TTC549 (cell line): Measurements from ENCODE around the gene ETDA.
"Not testable (repeated sequence)": the region's sequence is repeated elsewhere in the genome, so short reads cannot be mapped to it uniquely, and the experiment has no call there.

Experiments used
- FAIRE-seq: peaks from 2 replicates; lab custom pipeline; 2012; peaks lifted over from hg19 to GRCh38; lab: Jason Lieb, UNC

Gene ETDA

DNA sequence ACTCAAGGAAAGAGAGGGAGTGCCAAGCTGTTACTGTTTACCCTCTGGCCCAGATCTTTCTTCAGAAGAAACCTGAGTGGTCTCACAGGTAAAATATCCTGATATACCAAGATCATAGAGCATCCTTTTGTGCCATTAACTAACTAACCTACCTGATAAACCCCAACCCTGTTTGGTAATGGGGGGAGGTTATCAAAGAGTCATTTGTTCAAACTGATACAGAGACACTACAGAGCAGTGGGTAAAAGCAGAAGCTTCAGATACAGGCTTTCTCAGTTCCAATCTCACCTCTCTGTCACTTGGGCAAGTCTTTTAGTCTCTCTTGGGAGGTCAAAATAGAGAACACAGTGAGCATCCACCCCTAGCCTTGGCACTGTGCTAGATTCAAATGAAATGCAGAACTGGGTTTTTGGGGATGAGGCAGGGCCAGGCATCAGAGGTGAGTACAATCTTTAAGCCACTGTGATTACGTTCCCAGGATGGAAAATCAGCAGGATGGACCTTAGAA lies at the start of gene ETDA:
TSS of gene ETDA (plus strand) at position 51 of the 508 bp plus-strand sequence. CDS start 1,216 bp downstream, outside the sequence.
- not testable (repeated sequence) for FAIRE-seq

DNA sequence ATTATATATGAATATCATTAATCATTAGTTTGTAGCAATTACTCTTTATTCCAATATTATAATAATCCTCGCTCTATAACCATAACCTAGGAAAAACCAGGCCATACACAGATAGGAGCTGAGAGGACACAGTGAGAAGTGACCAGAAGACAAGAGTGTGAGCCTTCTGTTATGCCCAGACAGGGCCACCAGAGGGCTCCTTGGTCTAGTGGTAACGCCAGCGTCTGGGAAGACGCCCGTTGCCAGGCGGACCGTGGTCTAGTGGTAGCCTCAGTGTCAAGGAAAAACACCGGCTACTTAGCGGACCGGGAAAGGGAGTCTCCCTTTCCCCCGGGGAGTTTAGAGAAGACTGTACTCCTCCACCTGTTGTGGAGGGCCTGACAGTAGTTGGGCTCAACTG lies 45.4 kb upstream of the ETDA start:
- FAIRE-seq = not testable (repeated sequence)

DNA sequence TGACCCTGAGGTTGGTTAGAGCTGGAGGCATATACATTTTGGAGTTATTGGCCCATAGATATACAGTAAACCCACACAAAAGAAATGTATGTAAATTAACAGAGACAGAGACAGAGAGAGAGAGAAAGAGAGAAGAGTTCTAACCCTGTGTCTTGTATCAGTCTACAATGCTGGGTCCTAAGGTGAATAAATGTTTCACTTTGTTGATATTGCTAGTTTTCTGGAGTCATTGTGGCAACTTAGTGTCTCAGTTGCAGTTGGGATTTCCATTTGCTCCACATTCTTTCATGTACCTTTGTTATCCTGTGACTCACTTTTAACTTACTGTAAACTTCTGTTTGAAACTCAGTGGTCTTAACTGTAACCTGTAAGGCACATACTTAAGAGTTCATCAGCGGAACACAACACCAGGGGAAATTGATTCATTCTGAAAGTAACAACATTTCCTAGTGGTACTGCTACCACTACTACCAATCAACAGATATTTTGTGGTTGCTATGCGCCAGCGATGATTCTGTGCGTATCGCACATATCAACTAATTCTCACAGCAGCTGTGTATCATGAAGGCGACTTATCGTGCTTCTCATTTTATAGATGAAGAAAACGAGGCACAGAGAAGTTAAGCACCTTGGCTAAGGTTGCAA lies 38.5 kb upstream of the ETDA start:
- no peak for FAIRE-seq

DNA sequence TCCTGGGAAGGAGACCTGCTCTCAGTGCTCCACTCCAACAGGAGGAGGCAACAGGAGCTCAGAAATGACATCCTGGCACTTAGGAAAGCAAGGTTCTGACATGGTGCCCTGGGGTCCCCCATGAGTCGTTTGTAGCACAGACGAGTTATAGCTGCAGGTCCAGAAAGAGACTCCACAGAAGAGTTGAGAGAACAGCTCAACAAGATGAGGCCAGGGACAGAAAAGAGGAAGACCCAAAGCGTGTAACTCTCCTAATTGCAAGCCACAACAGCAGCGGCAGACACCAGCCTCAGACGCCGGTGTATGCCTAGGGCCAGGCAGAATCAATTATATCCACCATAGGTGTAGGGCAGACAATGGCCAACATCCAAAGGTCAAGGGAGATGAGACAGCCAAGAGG lies 5.9 kb upstream of the ETDA start:
- not testable (repeated sequence) for FAIRE-seq

DNA sequence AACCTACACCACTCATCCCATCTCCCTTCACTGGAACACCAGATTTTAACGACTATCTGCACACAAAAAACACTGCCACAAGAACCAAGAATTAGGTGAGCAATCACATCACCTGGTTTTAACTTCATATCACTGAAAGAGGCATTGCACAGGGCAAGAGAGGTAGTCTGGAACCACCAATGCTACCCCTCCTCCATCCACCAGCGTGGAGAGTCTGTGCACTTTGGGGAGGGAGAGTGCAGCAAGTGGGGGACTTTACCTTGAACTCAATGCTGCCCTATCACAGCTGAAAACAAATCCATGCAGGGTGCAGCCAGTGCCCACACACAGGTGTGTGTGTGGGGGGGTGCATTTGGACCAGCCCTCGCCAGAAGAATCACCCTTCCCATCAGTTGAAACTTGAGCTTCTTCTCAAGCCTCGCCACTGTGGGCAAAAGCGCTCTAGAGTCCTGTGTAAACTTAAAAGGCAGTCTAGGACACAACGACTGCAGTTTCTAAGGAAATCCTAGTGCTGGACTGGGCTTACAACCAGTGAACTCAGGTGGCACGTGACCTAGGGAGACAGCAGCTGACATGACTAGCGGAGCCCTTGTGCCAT lies 4.3 kb downstream of the ETDA start:
- not testable (repeated sequence) for FAIRE-seq

DNA sequence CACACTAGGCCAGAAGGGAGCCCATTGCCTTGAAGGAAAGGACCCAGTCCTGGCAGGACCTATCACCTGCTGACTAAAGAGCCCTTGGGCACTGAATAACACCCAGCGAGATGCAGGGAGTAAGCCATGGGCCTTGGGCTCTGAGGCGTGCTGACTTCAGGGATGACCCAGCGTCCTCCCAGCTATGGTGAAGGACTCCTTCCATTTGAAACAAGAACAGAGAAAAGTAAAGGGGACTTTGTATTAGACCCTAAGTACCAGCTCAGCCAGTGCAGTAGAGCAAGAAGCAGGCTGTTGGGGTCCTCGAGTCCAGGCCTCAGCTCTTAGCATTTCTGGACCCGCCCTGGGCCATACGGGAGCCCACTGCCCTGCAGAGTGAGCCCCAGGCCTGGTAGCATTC lies 5.1 kb downstream of the ETDA start:
- FAIRE-seq = no peak

DNA sequence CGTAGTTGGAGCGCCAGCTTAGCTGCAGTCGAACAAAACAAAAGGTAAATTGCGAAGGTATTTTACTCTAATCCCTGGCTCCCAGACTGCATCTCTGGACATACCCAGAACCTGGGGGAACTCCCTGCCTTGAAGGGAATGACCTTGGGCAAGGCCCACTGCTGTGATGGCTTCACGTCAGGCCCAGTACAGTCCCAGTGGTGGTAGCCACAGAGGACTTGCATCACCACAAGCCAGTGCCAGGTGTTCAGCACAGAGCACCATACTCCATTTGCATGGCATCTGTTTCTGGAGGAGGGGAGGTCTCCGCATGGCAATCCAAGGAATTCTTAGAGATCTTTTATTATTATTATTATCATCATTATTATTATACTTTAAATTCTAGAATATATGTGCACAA lies 5.6 kb downstream of the ETDA start:
- no peak for FAIRE-seq

DNA sequence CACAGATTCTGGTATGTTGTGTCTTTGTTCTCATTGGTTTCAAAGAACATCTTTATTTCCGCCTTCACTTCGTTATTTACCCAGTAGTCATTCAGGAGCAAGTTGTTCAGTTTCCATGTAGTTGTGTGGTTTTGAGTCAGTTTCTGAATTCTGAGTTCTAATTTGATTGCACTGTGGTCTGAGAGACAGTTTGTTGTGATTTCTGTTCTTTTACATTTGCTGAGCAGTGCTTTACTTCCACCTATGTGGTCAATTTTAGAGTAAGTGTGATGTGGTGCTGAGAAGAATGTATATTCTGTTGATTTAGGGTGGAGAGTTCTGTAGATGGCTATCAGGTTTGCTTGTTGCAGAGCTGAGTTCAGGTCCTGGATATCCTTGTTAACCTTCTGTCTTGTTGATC lies 9.1 kb downstream of the ETDA start:
- FAIRE-seq = not testable (repeated sequence)

DNA sequence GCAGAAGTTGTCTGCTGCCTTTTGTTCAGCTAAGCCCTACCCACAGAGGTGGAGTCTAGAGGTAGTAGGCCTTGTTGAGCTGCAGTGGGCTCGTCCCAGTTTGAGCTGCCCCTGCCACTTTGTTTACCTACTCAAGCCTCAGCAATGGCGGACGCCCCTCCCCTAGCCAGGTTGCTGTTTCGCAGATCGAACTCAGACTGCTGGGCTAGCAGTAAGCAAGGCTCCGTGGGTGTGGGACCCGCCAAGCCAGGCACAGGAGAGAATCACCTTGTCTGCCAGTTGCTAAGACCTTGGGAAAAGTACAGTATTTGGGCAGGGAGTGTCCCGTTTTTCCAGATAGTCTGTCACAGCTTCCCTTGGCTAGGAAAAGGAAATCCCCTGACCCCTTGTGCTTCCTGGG lies 11.5 kb downstream of the ETDA start:
- FAIRE-seq = not testable (repeated sequence)

DNA sequence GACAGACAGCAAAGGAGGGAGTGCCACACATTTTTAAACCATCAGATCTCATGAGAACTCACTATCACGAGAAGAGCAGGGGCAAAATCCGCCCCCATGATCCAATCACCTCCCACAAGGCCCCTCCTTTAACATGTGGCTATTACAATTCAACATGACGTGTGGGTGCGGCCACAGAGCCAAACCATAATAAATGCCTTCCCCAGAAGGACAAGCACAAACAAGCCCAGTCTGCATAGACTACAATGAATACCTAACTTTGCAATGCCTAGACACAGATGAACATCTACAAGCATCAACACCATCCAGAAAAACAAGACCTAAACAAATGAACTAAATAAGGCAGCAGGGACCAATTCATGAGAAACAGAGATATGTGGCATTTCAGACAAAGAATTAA lies 12.3 kb downstream of the ETDA start:
- FAIRE-seq = no peak

DNA sequence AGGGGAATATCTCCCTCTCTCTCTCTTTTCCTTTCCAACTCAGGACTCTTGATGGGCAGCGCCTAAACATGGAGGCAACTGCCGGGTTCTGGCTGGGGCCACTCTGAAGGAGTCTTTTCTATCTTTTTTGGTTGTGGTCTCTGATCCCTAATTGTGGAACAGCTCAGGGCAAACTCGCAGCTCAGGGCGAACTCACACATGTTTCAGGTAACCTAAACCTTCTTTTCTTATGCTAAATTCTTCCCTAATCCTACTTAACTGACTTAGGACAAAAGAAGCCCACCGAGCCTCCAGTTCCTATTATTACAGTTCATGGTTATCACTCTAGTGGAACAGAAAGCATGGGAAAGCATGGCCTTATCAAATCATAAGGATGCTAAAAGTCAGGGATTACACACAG lies 21.3 kb downstream of the ETDA start:
- no peak for FAIRE-seq

DNA sequence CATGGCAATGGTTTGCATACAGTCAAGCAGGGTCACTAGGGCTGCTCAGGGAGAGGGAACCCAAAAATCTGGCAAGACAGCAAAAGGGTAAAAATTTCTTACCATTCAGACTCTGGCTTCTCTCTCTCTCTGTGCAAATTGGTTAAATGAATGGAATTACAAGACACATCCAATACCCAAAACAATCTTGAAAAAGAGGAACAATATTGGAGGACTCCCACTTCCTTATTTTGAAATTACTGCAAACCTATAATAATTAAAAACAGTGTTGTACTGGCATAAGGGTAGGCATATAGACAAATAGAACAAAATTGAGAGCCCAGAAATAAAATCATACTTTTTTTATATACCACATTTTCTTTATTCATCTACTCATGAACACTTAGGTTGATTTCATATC lies 24.1 kb downstream of the ETDA start:
- no peak for FAIRE-seq

DNA sequence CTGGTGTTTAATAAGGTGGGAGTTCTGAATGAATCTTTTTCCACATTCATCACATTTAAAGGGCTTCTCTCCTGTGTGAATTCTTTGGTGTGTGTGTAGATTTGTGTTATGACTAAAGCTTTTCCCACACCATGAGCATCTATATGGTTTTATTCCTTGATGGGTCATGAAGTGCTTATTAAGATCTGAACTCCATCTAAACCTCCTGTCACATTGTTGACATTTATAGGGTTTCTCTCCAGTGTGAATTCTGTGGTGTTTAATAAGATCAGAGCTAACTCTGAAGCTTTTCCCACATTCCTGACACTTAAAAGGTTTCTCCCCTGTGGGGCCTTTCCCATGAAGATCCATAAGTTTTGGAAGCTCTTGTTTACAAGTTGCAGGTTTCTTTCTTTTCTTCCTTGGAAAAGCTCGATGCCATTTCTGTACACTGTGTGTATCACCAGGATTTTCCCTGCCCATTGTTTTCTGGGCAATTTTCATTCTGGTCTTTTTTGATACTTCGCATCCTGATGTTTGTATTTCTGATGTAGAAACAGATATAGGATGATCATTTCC lies 35.5 kb downstream of the ETDA start:
- no peak for FAIRE-seq

DNA sequence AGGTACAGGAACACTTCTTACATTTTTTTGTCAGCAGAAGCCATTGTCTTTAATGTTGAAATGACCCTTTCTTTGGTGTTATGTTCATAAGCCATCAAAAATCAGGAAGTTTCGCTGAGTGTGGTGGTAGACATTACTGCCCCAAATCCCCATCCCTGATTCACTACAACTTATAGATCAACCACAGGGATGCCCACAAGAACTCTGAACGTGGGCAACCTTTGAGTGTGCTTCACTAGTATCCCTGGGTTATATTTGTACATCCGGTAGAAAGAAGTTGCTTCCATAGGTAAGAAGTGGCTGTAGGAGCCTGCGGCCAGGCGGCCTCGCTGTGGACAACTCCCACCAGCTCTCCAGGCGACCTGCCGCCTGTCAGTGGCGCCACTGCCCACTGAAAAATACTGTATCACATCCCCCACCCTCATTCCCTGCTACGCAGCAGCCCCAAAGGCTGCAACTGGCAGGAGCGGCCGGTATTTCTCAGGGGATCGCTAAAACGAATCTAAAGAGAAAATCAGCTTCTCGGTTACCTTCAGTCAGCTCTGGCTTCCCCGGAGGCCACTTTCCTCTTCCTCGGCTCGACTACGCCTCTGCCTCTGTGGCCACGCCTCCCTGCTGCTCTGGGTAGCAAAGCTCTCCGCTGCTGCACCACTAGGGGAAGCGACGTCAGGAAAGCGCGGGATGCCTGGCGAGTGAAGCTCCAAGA lies 43.5 kb downstream of the ETDA start:
- no peak for FAIRE-seq

DNA sequence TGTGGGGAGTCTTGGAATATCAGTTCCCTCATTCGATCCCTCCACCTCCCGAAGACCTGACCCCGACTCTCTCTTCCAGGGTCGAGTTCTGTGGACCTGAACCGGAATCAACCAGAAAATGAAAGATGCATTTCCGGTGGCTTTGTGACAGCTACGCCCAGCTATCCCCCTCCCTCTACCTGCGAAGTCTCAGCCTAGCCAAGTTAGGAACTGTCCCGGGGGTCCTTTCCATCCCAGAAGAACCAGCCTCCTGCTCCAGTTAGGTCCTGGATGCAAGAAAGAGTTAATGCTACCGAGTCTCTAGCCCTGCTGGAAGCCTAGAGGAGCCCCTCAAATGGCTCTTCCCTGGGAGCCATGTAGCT lies 44.1 kb downstream of the ETDA start:
- FAIRE-seq = no peak

DNA sequence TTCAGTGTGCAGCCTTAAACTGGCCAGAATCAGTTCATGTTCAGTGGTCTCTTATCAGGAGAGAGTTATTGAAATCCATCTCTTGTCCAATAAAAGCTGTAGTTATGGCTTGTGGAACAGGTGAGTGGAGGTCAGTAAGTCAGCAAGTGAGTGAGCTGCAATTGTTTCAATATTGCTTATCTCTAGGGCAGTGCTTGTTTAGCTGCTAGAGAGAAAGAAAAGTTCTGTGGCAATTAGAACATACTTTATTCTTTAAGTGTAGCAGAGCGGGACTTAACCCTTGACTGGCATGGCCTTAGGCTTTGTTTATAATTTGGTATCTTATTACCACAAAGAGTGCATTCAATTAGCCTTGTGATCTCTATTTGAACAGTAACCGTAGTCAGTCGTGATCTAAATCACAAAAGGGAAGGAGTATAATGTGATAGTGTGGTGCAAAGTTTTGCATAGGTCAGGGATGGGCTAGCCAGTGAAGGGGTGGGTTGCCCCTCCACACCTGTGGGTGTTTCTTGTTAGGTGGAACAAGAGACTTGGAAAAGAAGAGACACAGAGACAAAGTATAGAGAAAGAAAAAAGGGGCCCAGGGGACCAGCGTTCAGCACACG lies 50.5 kb downstream of the ETDA start:
- FAIRE-seq = no peak
